ENCODE measurements around the gene PDE4DIP.
"Not testable (repeated sequence)": the region's sequence is repeated elsewhere in the genome, so short reads cannot be mapped to it uniquely, and the experiment has no call there.

PDE4DIP gene

GRCh38 chr1:148909219-148909826 is 65.1 kb downstream of the PDE4DIP start:
- H3K4me3 ChIP-seq (replicated peaks; ENCODE audit: low read depth, low read length): not testable (repeated sequence)

GRCh38 chr1:148911303-148911928 is 67.2 kb downstream of the PDE4DIP start:
- H3K4me3 ChIP-seq (replicated peaks; ENCODE audit: low read depth, low read length); DNase-seq (ENCODE audit: low read depth): not testable (repeated sequence)

More at GRCh38 chr1:148909219-148909826, 65.1 kb downstream of the PDE4DIP start:
- not testable (repeated sequence) for DNase-seq (ENCODE audit: low read depth)

GRCh38 chr1:148916222-148916621 is 72.0 kb downstream of the PDE4DIP start:
- DNase-seq (ENCODE audit: low read depth); H3K4me3 ChIP-seq (replicated peaks; ENCODE audit: low read depth, low read length): not testable (repeated sequence)

GRCh38 chr1:148916695-148917348 is 72.6 kb downstream of the PDE4DIP start:
- not testable (repeated sequence) for H3K4me3 ChIP-seq (replicated peaks; ENCODE audit: low read depth, low read length)

GRCh38 chr1:148918836-148919447 is 74.7 kb downstream of the PDE4DIP start:
- not testable (repeated sequence) for H3K4me3 ChIP-seq (replicated peaks; ENCODE audit: low read depth, low read length); DNase-seq (ENCODE audit: low read depth)

More at GRCh38 chr1:148916695-148917348, 72.6 kb downstream of the PDE4DIP start:
- DNase-seq (ENCODE audit: low read depth): not testable (repeated sequence)

GRCh38 chr1:148921047-148921446 is 76.8 kb downstream of the PDE4DIP start:
- DNase-seq (ENCODE audit: low read depth); H3K4me3 ChIP-seq (replicated peaks; ENCODE audit: low read depth, low read length): not testable (repeated sequence)

GRCh38 chr1:148923798-148924197 is 79.6 kb downstream of the PDE4DIP start:
- H3K4me3 ChIP-seq (replicated peaks; ENCODE audit: low read depth, low read length); DNase-seq (ENCODE audit: low read depth): not testable (repeated sequence)

- not testable (repeated sequence) for H3K4me3 ChIP-seq (replicated peaks; ENCODE audit: low read depth, low read length); DNase-seq (ENCODE audit: low read depth)
These were observed 83.4 kb downstream of the PDE4DIP start for GRCh38 chr1:148927645-148928044.

GRCh38 chr1:148929253-148929652 is 85.0 kb downstream of the PDE4DIP start:
- DNase-seq (ENCODE audit: low read depth); H3K4me3 ChIP-seq (replicated peaks; ENCODE audit: low read depth, low read length): not testable (repeated sequence)

- H3K4me3 ChIP-seq (replicated peaks; ENCODE audit: low read depth, low read length); DNase-seq (ENCODE audit: low read depth): not testable (repeated sequence)
These were observed 91.3 kb downstream of the PDE4DIP start for GRCh38 chr1:148935381-148936002.

- H3K4me3 ChIP-seq (replicated peaks; ENCODE audit: low read depth, low read length); DNase-seq (ENCODE audit: low read depth): not testable (repeated sequence)
These were observed 98.7 kb downstream of the PDE4DIP start for GRCh38 chr1:148942906-148943305.

GRCh38 chr1:148945130-148945529 is 100.9 kb downstream of the PDE4DIP start:
- H3K4me3 ChIP-seq (replicated peaks; ENCODE audit: low read depth, low read length); DNase-seq (ENCODE audit: low read depth): not testable (repeated sequence)

GRCh38 chr1:148948768-148949167 is 104.5 kb downstream of the PDE4DIP start:
- H3K4me3 ChIP-seq (replicated peaks; ENCODE audit: low read depth, low read length); DNase-seq (ENCODE audit: low read depth): not testable (repeated sequence)

- H3K4me3 ChIP-seq (replicated peaks; ENCODE audit: low read depth, low read length): peak overlapping the region; percentile 60
- peak; percentile 72 for DNase-seq (ENCODE audit: low read depth)
These were observed 107.4 kb downstream of the PDE4DIP start for GRCh38 chr1:148951336-148952227.

- H3K4me3 ChIP-seq (replicated peaks; ENCODE audit: low read depth, low read length): peak overlapping the region; percentile 60
- not testable (repeated sequence) for DNase-seq (ENCODE audit: low read depth)
These were observed 108.2 kb downstream of the PDE4DIP start for GRCh38 chr1:148952253-148952937.

GRCh38 chr1:148952938-148953616 is 108.8 kb downstream of the PDE4DIP start:
- not testable (repeated sequence) for DNase-seq (ENCODE audit: low read depth)
- H3K4me3 ChIP-seq (replicated peaks; ENCODE audit: low read depth, low read length): peak overlapping the region; percentile 60

- DNase-seq (ENCODE audit: low read depth): not testable (repeated sequence)
- peak overlapping the region; percentile 40 for H3K4me3 ChIP-seq (replicated peaks; ENCODE audit: low read depth, low read length)
These were observed 109.5 kb downstream of the PDE4DIP start for GRCh38 chr1:148953730-148954129.
